ENCODE results near the gene PAN3. TPM values are rescaled to one million over a fixed set of nuclear protein-coding genes. Genes with fewer than 3 reads are reported as not detected.
A peak's percentile ranks its signal among the peaks of the same experiment; 100 is the strongest.

The PAN3 gene
- total and polyA plus RNA-seq, 2 of the 8 experiments (the other 6 are each of a cell fraction or from before 2014, with no cell fraction given): 12.7 to 39.3 TPM

GRCh38 chr13:28120317-28120716, 18.0 kb upstream of the PAN3 start:
- ChIA-PET POLR2A (ENCODE audit: partially characterized antibody) (no interaction called here), CTCF (ENCODE audit: partially characterized antibody) (no interaction called here)
- Histone ChIP-seq H3K4me1 (replicated peaks in 1 of 4; ENCODE audit: control insufficient read depth in 3 of 4, insufficient read depth in 4 of 4, low read length in 3 of 4) (no peaks in the 10 kb centered on the region), H2BK120ac (replicated peaks; ENCODE audit: low read depth, low read length) (no peak overlapping the region), H3K9ac (replicated peaks in 1 of 4; ENCODE audit: extremely low read depth in 1 of 4, low read depth in 3 of 4, low read length in 3 of 4) (no peak overlapping the region), H3K79me1 (ENCODE audit: low read depth, low read length) (no peaks in the 10 kb centered on the region), H2BK5ac (ENCODE audit: low read depth, low read length) (no peak overlapping the region), H3K18ac (ENCODE audit: extremely low read depth, low read length) (no peak overlapping the region), H2BK12ac (ENCODE audit: low read depth, low read length) (no peak overlapping the region), H2AK5ac (ENCODE audit: low read depth, low read length) (no peak overlapping the region), H3K4me2 (ENCODE audit: insufficient read depth in 1 of 2, low read depth in 2 of 2, low read length in 2 of 2) (no peak overlapping the region), H3K27ac (ENCODE audit: low read depth, low read length) (no peak overlapping the region), H3K4me3 (ENCODE audit: extremely low read depth in 1 of 4, insufficient read depth in 2 of 4, low read depth in 3 of 4, low read length in 4 of 4) (no peak overlapping the region), H3K14ac (ENCODE audit: insufficient read length) (no peak overlapping the region), H2BK15ac (ENCODE audit: low read length) (no peak overlapping the region), H4K5ac (ENCODE audit: insufficient read length, low read depth, low read length) (no peak overlapping the region), H3K4ac (replicated peaks; ENCODE audit: insufficient read length, low read depth, low read length) (no peak overlapping the region), H2BK20ac (ENCODE audit: low read length) (no peak overlapping the region), H3K56ac (replicated peaks; ENCODE audit: insufficient read length, low read depth, low read length) (no peak overlapping the region), H3K23ac (ENCODE audit: insufficient read length) (no peak overlapping the region), H3K23me2 (ENCODE audit: low read depth, low read length) (no peaks in the 10 kb centered on the region), H3K27me3 (replicated peaks in 1 of 4; ENCODE audit: control insufficient read depth in 3 of 4, extremely low read depth in 1 of 4, insufficient read depth in 3 of 4, low read length in 3 of 4) (no peaks in the 10 kb centered on the region), H4K8ac (ENCODE audit: extremely low read depth, insufficient read depth, low read length) (no peak overlapping the region), H4K20me1 (replicated peaks in 1 of 2; ENCODE audit: control insufficient read depth in 1 of 2, insufficient read depth in 2 of 2, low read length in 2 of 2) (no peaks in the 10 kb centered on the region), H4K91ac (replicated peaks; ENCODE audit: insufficient read length, low read length) (no peak overlapping the region), H3K79me2 (ENCODE audit: control insufficient read depth in 1 of 2, insufficient read depth in 2 of 2, low read length in 2 of 2) (no peaks in the 10 kb centered on the region), H2AFZ (ENCODE audit: low read length) (0 out of 2 replicates have a peak overlapping the region, but pooled peaks have one; percentile 30), H3K36me3 (ENCODE audit: control insufficient read depth in 2 of 4, insufficient read depth in 4 of 4, low read length in 3 of 4) (no peaks in the 10 kb centered on the region), H3K9me3 (ENCODE audit: insufficient read depth in 2 of 2, low read depth in 1 of 2, low read length in 1 of 2) (no peaks in the 10 kb centered on the region)
- FAIRE-seq (no peak), DNase-seq (ENCODE audit: low read depth in 1 of 2, low spot score in 2 of 2) (no peak)
- TF ChIP-seq YY1 (IDR thresholded peaks at IDR 0.05; ENCODE audit: low read depth, low read length) (no peak), EZH2 (IDR thresholded peaks at IDR 0.05; ENCODE audit: low read depth, low read length, severe bottlenecking) (no peak), POLR2AphosphoS5 (IDR thresholded peaks at IDR 0.05; ENCODE audit: low read depth, low read length) (no peak), SIN3A (conservative IDR thresholded peaks at IDR 0.05 in 1 of 2, IDR thresholded peaks at IDR 0.05 in 1 of 2; ENCODE audit: low read depth in 1 of 2, low read length in 2 of 2) (no peak), POU5F1 (IDR thresholded peaks at IDR 0.05; ENCODE audit: low read depth, low read length) (no peak), NRF1 (IDR thresholded peaks at IDR 0.05; ENCODE audit: low read depth, low read length) (no peak), RFX5 (IDR thresholded peaks at IDR 0.05; ENCODE audit: borderline replicate concordance, low read depth, low read length) (no peak), CBX8 (IDR thresholded peaks at IDR 0.05; ENCODE audit: borderline replicate concordance, low read depth, low read length) (no peak), ATF3 (IDR thresholded peaks at IDR 0.05; ENCODE audit: insufficient read depth, low read depth, low read length) (no peak), RBBP5 (IDR thresholded peaks at IDR 0.05; ENCODE audit: borderline replicate concordance, low read depth, low read length) (no peak), ATF2 (IDR thresholded peaks at IDR 0.05; ENCODE audit: low read length) (no peak), JUND (IDR thresholded peaks at IDR 0.05; ENCODE audit: low read length) (no peak), JUN (IDR thresholded peaks at IDR 0.05; ENCODE audit: low read depth, low read length) (no peak), CEBPB (IDR thresholded peaks at IDR 0.05; ENCODE audit: low read depth, low read length) (no peak)
